ENCODE measurements around the gene EEF1E1. TPM values are rescaled to one million over a fixed set of nuclear protein-coding genes. Genes with fewer than 3 reads are reported as not detected.

Gene EEF1E1
- total and polyA plus RNA-seq, 9 of the 15 experiments (the other 6 are each of a cell fraction or from before 2014, with no cell fraction given): 135 to 1,355 (median 327) TPM

GRCh38 chr6:8102122-8102958 is at the start of gene EEF1E1 (continued):
- TF ChIP-seq ETS1 (conservative IDR thresholded peaks at IDR 0.05; ENCODE audit: control insufficient read depth, low read depth, low read length): peak; percentile 83; the same call in 1 of the 2 replicates
- TF ChIP-seq GTF2B (IDR thresholded peaks at IDR 0.05; ENCODE audit: extremely low read depth, insufficient read length): no peak
- no peak for TF ChIP-seq NCOR1 (IDR thresholded peaks at IDR 0.05)
- no peak for TF ChIP-seq SREBF1 (IDR thresholded peaks at IDR 0.05; ENCODE audit: borderline replicate concordance, low read depth, low read length)

GRCh38 chr6:8149350-8149749 is 47.0 kb upstream of the EEF1E1 start:
- BruUV-seq (replicated peaks): no TSS peak
- CTCF ChIA-PET (ENCODE audit: low intra/inter-chr PET ratio): no interaction called here
- intact Hi-C loops (cut with micrococcal nuclease): no loop called here
- H3K4me3 ChIP-seq: no peak overlapping the region
- no peaks in the 10 kb centered on the region for H3K36me3 ChIP-seq (ENCODE audit: control insufficient read depth, insufficient read depth, low read length)
- ATAC-seq (no peak), DNase-seq (ENCODE audit: extremely low read depth in 1 of 4, low spot score in 3 of 4) (no peak), FAIRE-seq (no peak)
- WGBS (ENCODE audit: insufficient coverage, low coverage, missing lambda C conversion rate): 0% methylated on average over 1 of the region's 1 CpG
- POLR2A ChIA-PET: no interaction called here
- in situ Hi-C loops (cut with MboI): no loop called here
- no peak overlapping the region for H3K9ac ChIP-seq (ENCODE audit: insufficient read depth in 1 of 2, low read depth in 2 of 2, low read length in 2 of 2)
- no peaks in the 10 kb centered on the region for H3K9me3 ChIP-seq (replicated peaks; ENCODE audit: control insufficient read depth, insufficient read depth, low read depth, low read length)
- H2AFZ ChIP-seq (ENCODE audit: low read depth, low read length): no peak overlapping the region
- no peak overlapping the region for H3K4me2 ChIP-seq (ENCODE audit: insufficient read depth, low read length)
- H3K9me1 ChIP-seq (ENCODE audit: control insufficient read depth, insufficient read depth, low read length): no peaks in the 10 kb centered on the region
- no peaks in the 10 kb centered on the region; a peak in 1 of 5 replicates for H3K27me3 ChIP-seq (ENCODE audit: control insufficient read depth in 2 of 2, insufficient read depth in 2 of 2, low read length in 2 of 2)
- no peaks in the 10 kb centered on the region for H4K20me1 ChIP-seq (replicated peaks; ENCODE audit: control insufficient read depth, insufficient read depth, low read length)
- H3K27ac ChIP-seq (ENCODE audit: extremely low read depth, low read depth, low read length): no peak overlapping the region
- no peaks in the 10 kb centered on the region for H3K79me2 ChIP-seq (ENCODE audit: control insufficient read depth, insufficient read depth, low read length)
- H3K4me1 ChIP-seq (replicated peaks in 1 of 2; ENCODE audit: control insufficient read depth in 2 of 2, insufficient read depth in 2 of 2, low read length in 2 of 2): no peaks in the 10 kb centered on the region
- TF ChIP-seq U2AF1 (optimal IDR thresholded peaks at IDR 0.05; ENCODE audit: low read depth, low read length): no peak
- TF ChIP-seq E2F5 (CRISPR knock-in tag; IDR thresholded peaks at IDR 0.05): no peak
- TF ChIP-seq THAP12 (CRISPR knock-in tag; IDR thresholded peaks at IDR 0.05): no peak
- no peak for TF ChIP-seq OTX1 (CRISPR knock-in tag; IDR thresholded peaks at IDR 0.05)
- TF ChIP-seq TFE3 (CRISPR knock-in tag; IDR thresholded peaks at IDR 0.05): no peak
- TF ChIP-seq ZNF589 (CRISPR knock-in tag; IDR thresholded peaks at IDR 0.05; ENCODE audit: low read depth): no peak
- TF ChIP-seq EGR1 (conservative IDR thresholded peaks at IDR 0.05): no peak
- no peak for TF ChIP-seq BHLHE40 (IDR thresholded peaks at IDR 0.05; ENCODE audit: low read length)
